Measurements from ENCODE around the gene KLF4. TPM values are rescaled to one million over a fixed set of nuclear protein-coding genes. Genes with fewer than 3 reads are reported as not detected.
A peak's percentile ranks its signal among the peaks of the same experiment; 100 is the strongest.

KLF4 gene
- total RNA-seq (100 to 1,000 TPM in 3 of 7 donors, 10 to 100 TPM in 4; 63.8 to 177 (median 88.8) TPM), polyA plus RNA-seq (10 to 100 TPM; 10.4 to 34.4 (median 19.4) TPM)
- long read RNA-seq, donor 1, partial matches to known transcripts, result 0 of 3 reads
- long read RNA-seq, donor 1, other reads (novel, unspliced or antisense), result 0 of 3 reads
- long read RNA-seq, donor 2, partial matches to known transcripts, result 0 of 7 reads
- long read RNA-seq, donor 2, other reads (novel, unspliced or antisense), result 0 of 7 reads

DNA sequence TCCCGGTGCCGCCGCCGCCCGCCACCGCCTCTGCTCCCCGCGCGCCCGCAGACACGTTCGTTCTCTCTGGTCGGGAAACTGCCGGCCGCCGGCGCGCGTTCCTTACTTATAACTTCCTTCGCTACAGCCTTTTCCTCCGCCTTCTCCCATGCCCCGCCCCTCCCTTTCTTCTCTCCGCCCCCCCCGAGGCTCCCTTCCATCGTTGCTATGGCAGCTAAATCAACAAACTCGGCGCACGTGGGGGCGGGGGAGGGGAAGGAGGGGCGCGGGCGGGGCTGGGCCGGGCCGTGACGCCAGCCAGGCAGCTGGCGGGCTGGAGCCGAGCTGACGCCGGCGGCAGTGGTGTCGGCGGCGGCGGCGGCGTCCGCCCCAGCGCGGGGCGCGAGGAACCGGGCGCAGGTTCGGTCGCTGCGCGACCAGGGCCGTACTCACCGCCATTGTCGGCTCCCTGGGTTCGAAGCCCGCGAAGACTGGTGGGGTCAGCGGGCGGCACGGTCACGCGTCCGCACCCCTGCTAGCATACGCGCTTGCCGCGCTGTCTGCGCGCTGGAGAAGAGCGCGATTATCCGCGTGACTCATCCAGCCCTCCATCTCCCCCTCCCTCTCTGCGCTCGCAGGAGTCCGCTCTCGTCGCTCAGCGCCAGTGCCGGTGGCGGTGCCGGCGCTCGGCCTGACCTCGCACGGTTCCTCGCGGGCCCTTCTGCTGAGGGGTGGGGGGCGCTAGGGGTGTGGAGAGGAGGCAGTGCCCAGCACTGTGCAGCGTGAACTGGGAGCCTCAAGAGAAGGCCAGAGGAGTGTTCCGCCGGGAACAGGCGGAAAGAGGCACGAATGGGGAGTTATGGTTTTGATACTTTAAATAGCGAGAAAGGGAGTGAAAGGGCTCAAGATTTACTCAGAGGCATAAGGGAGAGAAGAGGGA is at the start of gene KLF4:
Gene KLF4 (minus strand): TSS at position 83 of the 919 bp plus-strand sequence. CDS start 597 bp downstream, outside the sequence.
- Histone ChIP-seq H3K36me3 (peaks cover 0 to 34% (median 0%) of the 10 kb centered on the region in 6 donors), H3K4me3 (peak within 1 kb of the TSS; percentile 49 to 79 (median 57)), H3K9me3 (no peaks in the 10 kb centered on the region), H3K4me1 (peaks cover 7 to 59% (median 37%) of the 10 kb centered on the region in 6 donors), H3K27ac (peak within 1 kb of the TSS; percentile 74 to 95 (median 90)), H3K27me3 (replicated peaks in 1 of 7) (peaks cover 0 to 71% (median 37%) of the 10 kb centered on the region in 7 donors)
- TF ChIP-seq POLR2A (IDR thresholded peaks at IDR 0.05) (peak in 1 of 3 donors; percentile 74), POLR2AphosphoS5 (IDR thresholded peaks at IDR 0.05) (peak; percentile 94 to 98 (median 97))
- TF ChIP-seq, protein P1, sequence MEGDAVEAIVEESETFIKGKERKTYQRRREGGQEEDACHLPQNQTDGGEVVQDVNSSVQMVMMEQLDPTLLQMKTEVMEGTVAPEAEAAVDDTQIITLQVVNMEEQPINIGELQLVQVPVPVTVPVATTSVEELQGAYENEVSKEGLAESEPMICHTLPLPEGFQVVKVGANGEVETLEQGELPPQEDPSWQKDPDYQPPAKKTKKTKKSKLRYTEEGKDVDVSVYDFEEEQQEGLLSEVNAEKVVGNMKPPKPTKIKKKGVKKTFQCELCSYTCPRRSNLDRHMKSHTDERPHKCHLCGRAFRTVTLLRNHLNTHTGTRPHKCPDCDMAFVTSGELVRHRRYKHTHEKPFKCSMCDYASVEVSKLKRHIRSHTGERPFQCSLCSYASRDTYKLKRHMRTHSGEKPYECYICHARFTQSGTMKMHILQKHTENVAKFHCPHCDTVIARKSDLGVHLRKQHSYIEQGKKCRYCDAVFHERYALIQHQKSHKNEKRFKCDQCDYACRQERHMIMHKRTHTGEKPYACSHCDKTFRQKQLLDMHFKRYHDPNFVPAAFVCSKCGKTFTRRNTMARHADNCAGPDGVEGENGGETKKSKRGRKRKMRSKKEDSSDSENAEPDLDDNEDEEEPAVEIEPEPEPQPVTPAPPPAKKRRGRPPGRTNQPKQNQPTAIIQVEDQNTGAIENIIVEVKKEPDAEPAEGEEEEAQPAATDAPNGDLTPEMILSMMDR (IDR thresholded peaks at IDR 0.05 in 8 of 11, conservative IDR thresholded peaks at IDR 0.05 in 3 of 11), result no peak
- WGBS, 5 donors, result 1 to 2% (median 1%) methylated on average over 65 to 101 of the region's 101 CpGs
- peak; percentile 93 for DNase-seq
- intact Hi-C loops (cut with DNase I; ENCODE audit: low total_unique reads), result loop anchor here (10.0 kb wide), 1 partner anchor 785 kb away; no protein-coding TSS in a partner anchor

DNA sequence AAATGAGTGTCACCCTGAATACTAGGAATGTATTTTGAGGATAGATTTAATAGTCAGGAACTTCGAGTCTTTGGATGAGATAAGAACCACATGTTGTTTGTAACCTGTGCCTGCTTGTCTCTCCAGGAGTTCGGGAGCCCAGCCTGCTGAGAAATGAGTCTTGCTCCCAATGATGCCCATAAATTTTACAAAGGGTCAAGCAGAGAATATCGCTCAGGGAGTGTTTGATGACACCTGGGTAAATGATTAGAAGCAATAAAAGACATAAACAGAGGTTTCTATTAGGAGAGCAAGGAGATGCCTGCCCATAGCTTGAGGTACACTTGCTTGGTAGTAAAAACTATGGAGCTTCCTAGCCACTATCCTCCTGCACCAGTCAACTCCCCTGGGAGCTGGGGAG is 46.9 kb upstream of the KLF4 start:
- TF ChIP-seq POLR2AphosphoS5 (IDR thresholded peaks at IDR 0.05) (no peak), POLR2A (IDR thresholded peaks at IDR 0.05) (no peak)
- TF ChIP-seq, protein P1 (IDR thresholded peaks at IDR 0.05 in 8 of 11, conservative IDR thresholded peaks at IDR 0.05 in 3 of 11), result no peak
- H3K27ac ChIP-seq, result no peak overlapping the region
- WGBS, 5 donors, result 71 to 82% (median 82%) methylated on average over 3 of the region's 3 CpGs
- no peaks in the 10 kb centered on the region for H3K27me3 ChIP-seq (replicated peaks in 1 of 7)
- intact Hi-C loops (cut with DNase I; ENCODE audit: low total_unique reads), result no loop called here
- H3K4me3 ChIP-seq, result no peak overlapping the region
- DNase-seq, result no peak
- no peaks in the 10 kb centered on the region for H3K4me1 ChIP-seq
- H3K36me3 ChIP-seq, result no peaks in the 10 kb centered on the region
- H3K9me3 ChIP-seq, result no peaks in the 10 kb centered on the region

DNA sequence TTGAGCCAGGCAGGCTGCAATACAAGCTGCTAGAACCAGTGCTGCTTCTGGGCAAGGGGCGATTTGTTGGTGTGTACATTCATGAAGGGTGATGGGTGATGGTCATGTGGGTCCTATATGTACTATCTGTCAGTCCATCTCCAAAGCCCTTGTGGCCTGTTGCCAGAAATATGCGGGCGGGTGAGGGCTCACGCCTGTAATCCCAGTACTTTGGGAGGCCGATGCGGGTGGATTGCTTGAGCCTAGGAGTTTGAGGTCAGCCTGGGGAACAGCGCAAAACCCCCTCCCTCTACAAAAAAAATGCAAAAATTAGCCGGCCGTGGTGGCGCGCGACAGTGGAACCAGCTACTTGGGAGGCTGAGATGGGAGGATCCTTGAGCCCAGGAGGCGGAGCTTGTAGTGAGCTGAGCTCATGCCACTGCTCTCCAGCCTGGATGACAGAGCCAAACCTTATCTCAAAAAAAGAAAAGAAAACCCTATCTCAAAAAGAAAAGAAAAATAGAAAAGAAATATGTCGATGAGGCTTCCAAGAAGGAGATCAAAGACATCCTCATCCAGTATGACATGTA is 45.0 kb upstream of the KLF4 start:
- Histone ChIP-seq H3K4me3 (no peak overlapping the region), H3K4me1 (no peaks in the 10 kb centered on the region), H3K27me3 (replicated peaks in 1 of 7) (no peaks in the 10 kb centered on the region), H3K9me3 (no peaks in the 10 kb centered on the region), H3K27ac (no peak overlapping the region), H3K36me3 (no peaks in the 10 kb centered on the region)
- intact Hi-C loops (cut with DNase I; ENCODE audit: low total_unique reads), result no loop called here
- 92 to 98% (median 96%) methylated on average over 14 of the region's 14 CpGs for WGBS, 5 donors
- no peak for TF ChIP-seq POLR2A (IDR thresholded peaks at IDR 0.05)
- TF ChIP-seq POLR2AphosphoS5 (IDR thresholded peaks at IDR 0.05), result no peak
- TF ChIP-seq, protein P1 (IDR thresholded peaks at IDR 0.05 in 8 of 11, conservative IDR thresholded peaks at IDR 0.05 in 3 of 11), result no peak
- DNase-seq, result no peak
